WERI-Rb-1 (cell line): ENCODE measurements around the gene CARD19.

Experiments
- DNase-seq: peaks from one replicate; pipeline ENCODE4 v3.0.0-alpha.2; 2020
- H3K27ac ChIP-seq: fragments of 250-450 bp; sonication (Bioruptor Pico); 2 replicates; pipeline ENCODE4 v1.5.1; 2020; ENCODE audit warnings: mild to moderate bottlenecking, moderate library complexity
- H3K27me3 ChIP-seq: fragments of 250-450 bp; sonication (Bioruptor Pico); 2 replicates; pipeline ENCODE4 v1.5.1; 2021; ENCODE audit warnings: mild to moderate bottlenecking, low read depth, moderate library complexity; ENCODE audit not compliant: insufficient read depth, severe bottlenecking
- H3K36me3 ChIP-seq: fragments of 250-450 bp; sonication (Bioruptor Pico); 2 replicates; pipeline ENCODE4 v1.5.1; 2020; ENCODE audit warnings: mild to moderate bottlenecking, moderate library complexity
- H3K4me3 ChIP-seq: 2 replicates; pipeline ENCODE4 v1.5.1; 2011; ENCODE audit warnings: low read depth, mild to moderate bottlenecking, control low read depth, low read length
- H3K9me3 ChIP-seq: fragments of 250-450 bp; sonication (Bioruptor Pico); 2 replicates; pipeline ENCODE4 v1.5.1; 2021; ENCODE audit warnings: mild to moderate bottlenecking, moderate library complexity; ENCODE audit not compliant: severe bottlenecking
- CTCF ChIP-seq: IDR thresholded peaks from 2 replicates; pipeline ENCODE4 v1.5.1; 2011; ENCODE audit warnings: low read depth, mild to moderate bottlenecking, control low read depth, inconsistent platforms, low read length

The CARD19 gene

GRCh38 chr9:93111001-93111370 lies 15.0 kb downstream of the CARD19 start:
- Histone ChIP-seq H3K27ac (no peak overlapping the region), H3K4me3 (no peak overlapping the region), H3K36me3 (0 out of 2 replicates have a peak, but pooled peaks cover 2% of the 10 kb centered on the region), H3K9me3 (no peaks in the 10 kb centered on the region), H3K27me3 (no peaks in the 10 kb centered on the region)
- no peak for DNase-seq
- no peak for TF ChIP-seq CTCF

DNA sequence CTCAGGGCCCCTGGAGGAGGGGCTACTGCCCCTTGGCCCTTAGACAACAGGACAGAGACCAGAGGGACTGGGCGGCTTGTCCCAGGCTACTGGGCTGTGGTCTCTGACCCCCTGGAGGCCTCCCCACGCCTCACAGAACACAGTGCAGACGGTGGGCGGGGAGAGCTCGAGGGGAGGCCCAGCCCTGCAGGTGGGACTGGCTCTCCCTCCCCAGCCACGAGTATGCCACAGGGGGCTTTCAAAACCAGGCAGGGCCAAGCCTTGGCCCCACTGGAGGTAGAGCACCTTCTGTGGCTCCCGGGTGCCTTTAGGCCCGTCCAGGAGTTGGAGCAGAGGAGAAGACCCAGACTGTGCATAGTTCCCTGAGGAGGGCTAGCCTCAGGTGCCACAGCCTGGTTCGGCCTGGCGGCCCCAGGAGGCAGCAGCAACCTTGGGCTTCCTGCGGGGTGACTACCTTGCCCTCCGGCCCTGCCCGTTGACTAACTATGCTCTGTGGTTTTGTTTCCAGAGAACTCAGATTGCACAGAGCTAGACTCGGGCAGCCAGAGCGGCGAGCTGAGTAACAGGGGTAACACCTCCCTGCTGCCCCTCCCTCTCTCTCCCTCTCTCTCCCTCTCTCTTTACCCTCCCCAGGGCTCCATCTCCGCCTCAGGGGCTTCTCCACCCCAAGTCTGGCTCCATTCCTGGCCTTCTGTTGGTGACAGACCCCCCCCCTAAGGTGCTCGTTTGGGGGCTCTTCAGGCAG lies 15.5 kb downstream of the CARD19 start:
- no peak for DNase-seq
- Histone ChIP-seq H3K4me3 (no peak overlapping the region), H3K27me3 (no peaks in the 10 kb centered on the region), H3K36me3 (0 out of 2 replicates have a peak, but pooled peaks cover 2% of the 10 kb centered on the region), H3K27ac (no peak overlapping the region), H3K9me3 (no peaks in the 10 kb centered on the region)
- no peak for TF ChIP-seq CTCF

DNA sequence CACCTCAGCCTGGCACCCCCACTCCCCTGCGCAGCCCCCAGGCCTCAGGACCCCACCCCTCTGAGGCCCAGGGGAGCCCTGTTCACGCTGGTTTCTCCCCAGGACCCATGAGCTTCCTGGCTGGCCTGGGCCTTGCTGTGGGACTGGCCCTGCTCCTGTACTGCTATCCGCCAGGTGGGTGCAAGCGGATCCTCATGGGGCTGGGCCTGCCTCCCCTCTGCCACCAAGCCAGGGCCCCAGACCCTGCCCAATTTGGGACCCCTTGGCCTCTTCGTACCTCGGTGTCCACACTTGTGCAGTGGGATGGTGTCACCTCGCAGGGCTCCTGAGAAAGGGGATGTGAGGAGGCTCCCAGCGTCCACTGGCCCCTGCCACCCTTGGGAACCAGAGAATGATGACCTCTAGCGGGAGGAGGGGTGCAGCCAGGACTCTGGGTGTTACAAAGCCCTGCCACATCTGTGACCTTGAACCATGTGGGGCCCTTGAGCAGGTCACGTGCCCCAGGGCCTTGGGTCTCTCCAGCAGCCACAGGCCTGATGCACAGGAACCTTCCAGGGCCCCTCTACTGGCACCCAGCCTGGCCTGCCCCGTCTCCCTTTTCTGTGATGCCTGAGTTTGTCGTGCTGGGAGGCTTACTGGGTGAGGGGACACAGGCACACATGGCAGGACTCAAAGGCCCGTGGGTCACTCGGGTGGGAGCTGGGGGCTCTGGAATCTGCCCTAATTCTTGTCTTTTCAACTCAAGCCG lies 16.3 kb downstream of the CARD19 start:
- Histone ChIP-seq H3K27ac (no peak overlapping the region), H3K36me3 (0 out of 2 replicates have a peak, but pooled peaks cover 2% of the 10 kb centered on the region), H3K4me3 (no peak overlapping the region), H3K9me3 (no peaks in the 10 kb centered on the region), H3K27me3 (no peaks in the 10 kb centered on the region)
- TF ChIP-seq CTCF: no peak
- DNase-seq: no peak

- no peaks in the 10 kb centered on the region for H3K27me3 ChIP-seq
- H3K36me3 ChIP-seq: 0 out of 2 replicates have a peak, but pooled peaks cover 2% of the 10 kb centered on the region
- H3K27ac ChIP-seq: no peak overlapping the region
- TF ChIP-seq CTCF: no peak
- no peak for DNase-seq
- H3K4me3 ChIP-seq: no peak overlapping the region
- no peaks in the 10 kb centered on the region for H3K9me3 ChIP-seq
Measured at GRCh38 chr9:93112864-93113389, 16.9 kb downstream of the CARD19 start.

GRCh38 chr9:93114169-93114983 lies 18.4 kb downstream of the CARD19 start:
- Histone ChIP-seq H3K36me3 (0 out of 2 replicates have a peak, but pooled peaks cover 2% of the 10 kb centered on the region), H3K27me3 (no peaks in the 10 kb centered on the region), H3K9me3 (no peaks in the 10 kb centered on the region), H3K4me3 (no peak overlapping the region), H3K27ac (no peak overlapping the region)
- DNase-seq: no peak
- TF ChIP-seq CTCF: no peak
